Endothelial cell of umbilical vein (primary cell): ENCODE measurements around the gene SPTBN5. TPM values are rescaled to one million over a fixed set of nuclear protein-coding genes. Genes with fewer than 3 reads are reported as not detected.

ENCODE experiments used
- BruUV-seq: library from RNA; stranded (reverse); fragments of 400-500 nt; replicated peaks from 2 replicates; lab custom pipeline; 2021; lab: Mats Ljungman, UMichigan
- CTCF ChIA-PET: fragments of 300-600, 350-600 bp; sonication (Branson Sonifier 250); formaldehyde crosslinking; loops from one replicate; lab custom pipeline; 2021; ENCODE audit warnings: antibody characterized with exemption, inconsistent platforms; lab: Charles Lee
- POLR2A ChIA-PET: fragments of 300-600, 350-600 bp; sonication (Branson Sonifier 250); formaldehyde crosslinking; loops from one replicate; lab custom pipeline; 2021; ENCODE audit warnings: antibody characterized with exemption, inconsistent platforms; lab: Charles Lee
- DNase-seq: peaks from one replicate; pipeline ENCODE4 v3.0.0-alpha.2; 2011; ENCODE audit warnings: low read depth, low spot score
- FAIRE-seq: peaks from 2 replicates; lab custom pipeline; 2011; peaks lifted over from hg19 to GRCh38; lab: Jason Lieb, UNC
- H2AFZ ChIP-seq: 2 replicates; pipeline ENCODE4 v1.6.0; 2012; ENCODE audit warnings: low read depth, low read length, control low read depth, inconsistent platforms
- H3K27ac ChIP-seq: 2 replicates; pipeline ENCODE4 v1.5.1; 2011; ENCODE audit warnings: low read depth, mild to moderate bottlenecking, control low read depth, low read length, moderate library complexity; ENCODE audit not compliant: insufficient read depth
- H3K27me3 ChIP-seq, 2 experiments: 2 replicates each; pipeline versions ENCODE4 v1.6.0 to v1.6.1; 2011; ENCODE audit warnings: low read length in 2 of 2, mixed read lengths in 1 of 2; ENCODE audit not compliant: control insufficient read depth in 2 of 2, insufficient read depth in 2 of 2
- H3K36me3 ChIP-seq, 2 experiments: 2 replicates in 1 of 2; 3 replicates in 1 of 2; pipeline ENCODE4 v1.5.1; 2011; ENCODE audit warnings: low read length in 2 of 2, mild to moderate bottlenecking in 1 of 2, moderate library complexity in 1 of 2; ENCODE audit not compliant: control insufficient read depth in 2 of 2, insufficient read depth in 2 of 2; ENCODE audit errors: extremely low read depth in 1 of 2
- H3K4me1 ChIP-seq: 3 replicates; pipeline ENCODE4 v1.5.1; 2011; ENCODE audit warnings: mild to moderate bottlenecking, low read length; ENCODE audit not compliant: control insufficient read depth, insufficient read depth; ENCODE audit errors: extremely low read depth
- H3K4me2 ChIP-seq: 2 replicates; pipeline ENCODE4 v1.6.1; 2011; ENCODE audit warnings: low read length, control low read depth, mixed read lengths; ENCODE audit not compliant: insufficient read depth
- H3K4me3 ChIP-seq, 3 experiments: fragments of 200-600 bp in 1 of 3; sonication (generic), shearing (Covaris generic) in 1 of 3; replicated peaks in 1 of 3; 2 replicates each; pipeline ENCODE4 v1.5.1; 2011 to 2016; ENCODE audit warnings: control low read depth in 3 of 3, low read length in 3 of 3, mild to moderate bottlenecking in 2 of 3, inconsistent platforms in 1 of 3, low read depth in 1 of 3, moderate library complexity in 1 of 3; ENCODE audit not compliant: insufficient read depth in 1 of 3
- H3K79me2 ChIP-seq: 2 replicates; pipeline ENCODE4 v1.6.0; 2012; ENCODE audit warnings: low read length, inconsistent platforms; ENCODE audit not compliant: control insufficient read depth, insufficient read depth
- H3K9ac ChIP-seq: replicated peaks from 2 replicates; pipeline ENCODE3; 2011; ENCODE audit warnings: low read length, control low read depth; ENCODE audit not compliant: insufficient read depth; ENCODE audit errors: extremely low read depth
- H3K9me1 ChIP-seq: replicated peaks from 3 replicates; pipeline ENCODE4 v1.6.0; 2011; ENCODE audit warnings: mild to moderate bottlenecking, low read length; ENCODE audit not compliant: control insufficient read depth, insufficient read depth; ENCODE audit errors: extremely low read depth
- H3K9me3 ChIP-seq: replicated peaks from 2 replicates; pipeline ENCODE4 v1.5.1; 2012; ENCODE audit warnings: low read length, inconsistent platforms; ENCODE audit not compliant: control insufficient read depth, insufficient read depth
- H4K20me1 ChIP-seq: replicated peaks from 2 replicates; pipeline ENCODE3; 2011; ENCODE audit warnings: mild to moderate bottlenecking, low read length; ENCODE audit not compliant: control insufficient read depth, insufficient read depth; ENCODE audit errors: extremely low read depth
- FOS ChIP-seq: IDR thresholded peaks from 2 replicates; pipeline ENCODE4 v1.6.1; 2011; ENCODE audit warnings: mild to moderate bottlenecking, low read length, moderate library complexity, borderline replicate concordance; ENCODE audit not compliant: insufficient read depth
- GATA2 ChIP-seq: IDR thresholded peaks from 2 replicates; pipeline ENCODE4 v1.7.0; 2011; ENCODE audit warnings: low read depth, mild to moderate bottlenecking, moderate library complexity, mixed read lengths, low read length; ENCODE audit not compliant: insufficient read length, insufficient read depth
- JUN ChIP-seq: IDR thresholded peaks from 2 replicates; pipeline ENCODE4 v1.6.1; 2011; ENCODE audit warnings: borderline replicate concordance, low read depth; ENCODE audit not compliant: insufficient read length, insufficient read depth
- MYC ChIP-seq: IDR thresholded peaks from one replicate; pipeline ENCODE4 v1.6.1; 2011; ENCODE audit warnings: mild to moderate bottlenecking, low read depth, low read length
- POLR2AphosphoS5 ChIP-seq: IDR thresholded peaks from 2 replicates; pipeline ENCODE4 v1.6.1; 2012; ENCODE audit warnings: low read depth, mild to moderate bottlenecking, control low read depth, low read length, moderate library complexity; ENCODE audit not compliant: insufficient read depth
- dilution Hi-C: fragments of 300-500 bp; cut with MboI; formaldehyde crosslinking; loops from one replicate; pipeline ENCODE4 v1.15.0; 2019; ENCODE audit warnings: low sequenced_read_pairs; ENCODE audit not compliant: extremely low pct_ligation_motif_present
- intact Hi-C: fragments of 100-400 bp; cut with micrococcal nuclease; formaldehyde crosslinking; loops from one replicate; pipeline ENCODE4 v1.10.0; 2022
- polyA plus RNA-seq, 4 experiments: library from polyadenylated mRNA; depleted of rRNA in 3 of 4; stranded (reverse) in 3 of 4; unstranded in 1 of 4; fragments of >200 nt; gene quantifications; 2 replicates each; pipeline versions ENCODE4 v1.2.1 to v1.2.3, GENCODE V29; 2011 to 2012; ENCODE audit warnings: missing spikeins in 1 of 4
- total RNA-seq: library from RNA; stranded (reverse); gene quantifications from 2 replicates; pipeline ENCODE4 v1.2.3, GENCODE V29; 2021
- TF ChIP-seq, protein P1 (sequence below): IDR thresholded peaks from 2 replicates; pipeline ENCODE4 v1.6.1; 2011; ENCODE audit not compliant: insufficient read depth, insufficient read length
- TF ChIP-seq, protein P2 (sequence below), 2 donors: IDR thresholded peaks; 1 replicate in 1 of 2; 2 replicates in 1 of 2; pipeline ENCODE4 v1.5.1; 2011; ENCODE audit warnings: low read length in 2 of 2, mild to moderate bottlenecking in 2 of 2, moderate library complexity in 2 of 2, control low read depth in 1 of 2, inconsistent platforms in 1 of 2, low read depth in 1 of 2; ENCODE audit not compliant: insufficient read depth in 1 of 2; ENCODE audit errors: extremely low read depth in 1 of 2

The SPTBN5 gene
- total and polyA plus RNA-seq, 2 donors (not counting 3 experiments of a cell fraction or from before 2014, with no cell fraction given): 12.0 to 19.0 TPM

DNA sequence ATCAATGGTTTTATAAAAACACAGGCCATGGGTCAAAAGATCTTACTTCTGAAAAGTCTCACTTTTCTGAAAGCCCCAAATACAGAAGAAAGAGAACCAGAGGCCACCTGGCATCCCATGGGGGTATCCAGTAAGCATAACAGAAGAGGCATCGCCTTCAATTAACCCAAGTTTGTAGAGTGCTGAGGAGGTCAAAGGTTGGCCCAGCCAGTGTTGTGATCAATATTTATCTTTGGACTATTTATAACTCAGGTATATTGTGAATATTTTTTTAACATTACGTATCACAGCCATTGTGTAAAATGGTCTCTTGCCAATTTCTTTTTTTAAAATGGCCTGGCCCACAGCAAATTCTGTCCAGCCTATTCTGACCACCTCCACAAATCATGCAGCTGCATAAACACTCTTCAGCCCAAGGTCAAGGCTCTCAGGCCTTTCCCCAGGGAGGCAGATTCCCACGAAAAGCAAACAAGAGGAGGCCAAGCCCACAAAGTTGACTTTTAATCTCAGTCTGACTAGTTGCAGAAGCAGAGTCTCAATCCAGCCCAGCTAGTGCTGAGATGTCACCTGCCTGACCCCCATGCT, 26.2 kb upstream of the SPTBN5 start:
- ChIA-PET CTCF (interaction anchor here (1.0 kb wide), 3 partner anchors 16 to 49 kb away, joined by 3 read pairs; no protein-coding TSS in a partner anchor), POLR2A (interaction anchor here (1.3 kb wide), 1 partner anchor 21 kb away, joined by 3 read pairs; no protein-coding TSS in a partner anchor)
- H4K20me1 ChIP-seq: no peaks in the 10 kb centered on the region
- peak; percentile 97 for DNase-seq
- TF ChIP-seq MYC (no peak), FOS (no peak), POLR2AphosphoS5 (peak; percentile 61), JUN (peak; percentile 22), GATA2 (no peak)
- TF ChIP-seq, protein P1, sequence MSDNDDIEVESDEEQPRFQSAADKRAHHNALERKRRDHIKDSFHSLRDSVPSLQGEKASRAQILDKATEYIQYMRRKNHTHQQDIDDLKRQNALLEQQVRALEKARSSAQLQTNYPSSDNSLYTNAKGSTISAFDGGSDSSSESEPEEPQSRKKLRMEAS: no peak
- TF ChIP-seq, protein P2, sequence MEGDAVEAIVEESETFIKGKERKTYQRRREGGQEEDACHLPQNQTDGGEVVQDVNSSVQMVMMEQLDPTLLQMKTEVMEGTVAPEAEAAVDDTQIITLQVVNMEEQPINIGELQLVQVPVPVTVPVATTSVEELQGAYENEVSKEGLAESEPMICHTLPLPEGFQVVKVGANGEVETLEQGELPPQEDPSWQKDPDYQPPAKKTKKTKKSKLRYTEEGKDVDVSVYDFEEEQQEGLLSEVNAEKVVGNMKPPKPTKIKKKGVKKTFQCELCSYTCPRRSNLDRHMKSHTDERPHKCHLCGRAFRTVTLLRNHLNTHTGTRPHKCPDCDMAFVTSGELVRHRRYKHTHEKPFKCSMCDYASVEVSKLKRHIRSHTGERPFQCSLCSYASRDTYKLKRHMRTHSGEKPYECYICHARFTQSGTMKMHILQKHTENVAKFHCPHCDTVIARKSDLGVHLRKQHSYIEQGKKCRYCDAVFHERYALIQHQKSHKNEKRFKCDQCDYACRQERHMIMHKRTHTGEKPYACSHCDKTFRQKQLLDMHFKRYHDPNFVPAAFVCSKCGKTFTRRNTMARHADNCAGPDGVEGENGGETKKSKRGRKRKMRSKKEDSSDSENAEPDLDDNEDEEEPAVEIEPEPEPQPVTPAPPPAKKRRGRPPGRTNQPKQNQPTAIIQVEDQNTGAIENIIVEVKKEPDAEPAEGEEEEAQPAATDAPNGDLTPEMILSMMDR (IDR thresholded peaks at IDR 0.05; ENCODE audit: extremely low read depth in 1 of 2, insufficient read depth in 1 of 2, low read depth in 1 of 2, low read length in 2 of 2): no peak
- H3K9ac ChIP-seq: peak overlapping the region; percentile 14
- H3K4me2 ChIP-seq: no peak overlapping the region
- dilution Hi-C loops (no loop called here), intact Hi-C loops (loop anchor here (1.0 to 10.0 kb wide), 3 partner anchors 16 to 135 kb away; no protein-coding TSS in a partner anchor)
- no peak overlapping the region for H3K4me3 ChIP-seq
- H3K79me2 ChIP-seq: peaks cover 93% of the 10 kb centered on the region
- no peaks in the 10 kb centered on the region for H3K27me3 ChIP-seq
- no peak overlapping the region for H2AFZ ChIP-seq
- H3K4me1 ChIP-seq: peaks cover 48% of the 10 kb centered on the region
- H3K27ac ChIP-seq: peak overlapping the region; percentile 65
- peak; percentile 78 for FAIRE-seq
- H3K9me1 ChIP-seq: no peaks in the 10 kb centered on the region
- no TSS peak for BruUV-seq
- peaks cover 29 to 37% of the 10 kb centered on the region in 2 experiments for H3K36me3 ChIP-seq
- no peaks in the 10 kb centered on the region for H3K9me3 ChIP-seq
